WTC11 (cell line): Measurements from ENCODE around the gene KRT37. TPM values are rescaled to one million over a fixed set of nuclear protein-coding genes. Genes with fewer than 3 reads are reported as not detected.

Source experiments
- ATAC-seq: fragments of 200-7000 bp; cut with Tn5 transposase; 2 replicates; pipeline ENCODE4 v1.10.0; 2021; ENCODE audit warnings: mild to moderate bottlenecking, moderate library complexity
- CTCF ChIA-PET: fragments of 300-600 bp; sonication (Branson Sonifier 250); formaldehyde crosslinking; loops from one replicate; lab custom pipeline; 2021; ENCODE audit warnings: antibody characterized with exemption; lab: Charles Lee
- POLR2A ChIA-PET: fragments of 350-600 bp; sonication (Branson Sonifier 250); formaldehyde crosslinking; loops from one replicate; lab custom pipeline; 2021; ENCODE audit warnings: antibody characterized with exemption; lab: Charles Lee
- DNase-seq: peaks from one replicate; pipeline ENCODE4 v3.0.0; 2021; ENCODE audit warnings: low spot score
- H3K27ac Mint-ChIP-seq: 2 replicates; pipeline ENCODE4 v1.8.0; 2021; ENCODE audit warnings: mixed read lengths
- H3K27me3 Mint-ChIP-seq: 2 replicates; pipeline ENCODE4 v1.8.0; 2021; ENCODE audit warnings: low read depth, mild to moderate bottlenecking, moderate library complexity, mixed read lengths
- H3K36me3 Mint-ChIP-seq: 2 replicates; pipeline ENCODE4 v1.8.0; 2021; ENCODE audit warnings: mixed read lengths
- H3K4me1 Mint-ChIP-seq: 2 replicates; pipeline ENCODE4 v1.8.0; 2022; ENCODE audit warnings: mixed read lengths
- H3K4me3 Mint-ChIP-seq: 2 replicates; pipeline ENCODE4 v1.8.0; 2021; ENCODE audit warnings: mild to moderate bottlenecking, moderate library complexity, mixed read lengths
- H3K9me3 Mint-ChIP-seq: 2 replicates; pipeline ENCODE4 v1.8.0; 2021; ENCODE audit warnings: mixed read lengths
- ATF1 ChIP-seq: sonication (generic); formaldehyde crosslinking; IDR thresholded peaks from 2 replicates; pipeline ENCODE4 v1.8.1; 2023; ENCODE audit warnings: mild to moderate bottlenecking, moderate library complexity, missing genetic modification reagents
- EMX1 ChIP-seq: fragments of 250-450 bp; sonication (Bioruptor Pico); IDR thresholded peaks from 2 replicates; pipeline ENCODE4 v1.8.0; 2021; ENCODE audit warnings: mild to moderate bottlenecking
- ESRRA ChIP-seq: sonication (generic); formaldehyde crosslinking; IDR thresholded peaks from 2 replicates; pipeline ENCODE4 v1.8.1; 2022; ENCODE audit warnings: mild to moderate bottlenecking, missing genetic modification reagents, borderline replicate concordance
- ETV6 ChIP-seq: sonication (generic); formaldehyde crosslinking; IDR thresholded peaks from 2 replicates; pipeline ENCODE4 v1.8.1; 2022; ENCODE audit warnings: mild to moderate bottlenecking, missing genetic modification reagents
- FOXP1 ChIP-seq: sonication (generic); formaldehyde crosslinking; IDR thresholded peaks from 2 replicates; pipeline ENCODE4 v1.8.0; 2022; ENCODE audit warnings: missing genetic modification reagents, mild to moderate bottlenecking, moderate library complexity, borderline replicate concordance
- GTF2I ChIP-seq: fragments of 250-450 bp; sonication (Bioruptor Pico); conservative IDR thresholded peaks from 2 replicates; pipeline ENCODE4 v1.4.0; 2021; ENCODE audit warnings: mild to moderate bottlenecking
- IRF2 ChIP-seq: sonication (generic); formaldehyde crosslinking; IDR thresholded peaks from 2 replicates; pipeline ENCODE4 v1.8.0; 2022; ENCODE audit warnings: low read depth, missing genetic modification reagents, borderline replicate concordance
- JAZF1 ChIP-seq: fragments of 250-450 bp; sonication (Bioruptor Pico); IDR thresholded peaks from 2 replicates; pipeline ENCODE4 v1.9.0; 2021; ENCODE audit warnings: moderate library complexity, mild to moderate bottlenecking, inconsistent platforms
- MYBL2 ChIP-seq: sonication (generic); formaldehyde crosslinking; IDR thresholded peaks from 2 replicates; pipeline ENCODE4 v1.8.1; 2023; ENCODE audit warnings: mild to moderate bottlenecking, moderate library complexity, missing genetic modification reagents
- NFE2L1 ChIP-seq: sonication (generic); formaldehyde crosslinking; IDR thresholded peaks from 2 replicates; pipeline ENCODE4 v1.8.1; 2023; ENCODE audit warnings: missing genetic modification reagents
- NR1H2 ChIP-seq: sonication (generic); formaldehyde crosslinking; IDR thresholded peaks from 2 replicates; pipeline ENCODE4 v1.9.0; 2021; ENCODE audit warnings: mild to moderate bottlenecking, moderate library complexity, missing genetic modification reagents
- NR3C1 ChIP-seq: sonication (generic); formaldehyde crosslinking; conservative IDR thresholded peaks from 2 replicates; pipeline ENCODE4 v1.8.1; 2023; ENCODE audit warnings: low read depth, mild to moderate bottlenecking, missing genetic modification reagents
- OVOL2 ChIP-seq: fragments of 250-450 bp; sonication (Bioruptor Pico); IDR thresholded peaks from 2 replicates; pipeline ENCODE4 v1.9.0; 2021; ENCODE audit warnings: mild to moderate bottlenecking, borderline replicate concordance
- RORB ChIP-seq: fragments of 250-450 bp; sonication (Bioruptor Pico); IDR thresholded peaks from 2 replicates; pipeline ENCODE4 v1.9.0; 2021; ENCODE audit warnings: mild to moderate bottlenecking
- SMAD3 ChIP-seq: sonication (generic); formaldehyde crosslinking; IDR thresholded peaks from 2 replicates; pipeline ENCODE4 v1.8.0; 2022; ENCODE audit warnings: missing genetic modification reagents, mild to moderate bottlenecking, borderline replicate concordance
- SMAD4 ChIP-seq: sonication (generic); formaldehyde crosslinking; IDR thresholded peaks from 2 replicates; pipeline ENCODE4 v1.8.0; 2022; ENCODE audit warnings: mild to moderate bottlenecking, missing genetic modification reagents
- TCF7 ChIP-seq: sonication (generic); formaldehyde crosslinking; IDR thresholded peaks from 2 replicates; pipeline ENCODE4 v1.8.0; 2022; ENCODE audit warnings: mild to moderate bottlenecking, low read depth, missing genetic modification reagents, moderate library complexity
- ZNF138 ChIP-seq: sonication (generic); formaldehyde crosslinking; conservative IDR thresholded peaks from 2 replicates; pipeline ENCODE4 v1.8.1; 2022; ENCODE audit warnings: mild to moderate bottlenecking, moderate library complexity, missing genetic modification reagents
- ZNF232 ChIP-seq: sonication (generic); formaldehyde crosslinking; IDR thresholded peaks from 2 replicates; pipeline ENCODE4 v1.8.0; 2022; ENCODE audit warnings: mild to moderate bottlenecking, missing genetic modification reagents
- total RNA-seq: library from RNA; stranded (reverse); gene quantifications from 3 replicates; pipeline ENCODE4 v1.2.3, GENCODE V29; 2021
- TF ChIP-seq, protein P1 (sequence below): sonication (generic); formaldehyde crosslinking; IDR thresholded peaks from 2 replicates; pipeline ENCODE4 v1.8.1; 2023; ENCODE audit warnings: mild to moderate bottlenecking, missing genetic modification reagents, moderate library complexity
- TF ChIP-seq, protein P2 (sequence below): fragments of 250-450 bp; sonication (Bioruptor Pico); conservative IDR thresholded peaks from 2 replicates; pipeline ENCODE4 v1.9.0; 2021; ENCODE audit warnings: mild to moderate bottlenecking
- TF ChIP-seq, protein P3 (sequence below): fragments of 250-450 bp; sonication (Bioruptor Pico); IDR thresholded peaks from 2 replicates; pipeline ENCODE4 v1.9.0; 2021; ENCODE audit warnings: moderate library complexity, mild to moderate bottlenecking, inconsistent platforms, borderline replicate concordance
- TF ChIP-seq, protein P4 (sequence below): fragments of 250-450 bp; sonication (Bioruptor Pico); IDR thresholded peaks from 2 replicates; pipeline ENCODE4 v1.9.0; 2021; ENCODE audit warnings: mild to moderate bottlenecking
- TF ChIP-seq, protein P5 (sequence below): sonication (generic); formaldehyde crosslinking; IDR thresholded peaks from 2 replicates; pipeline ENCODE4 v1.8.0; 2022; ENCODE audit warnings: mild to moderate bottlenecking, missing genetic modification reagents
- TF ChIP-seq, protein P6 (sequence below): sonication (generic); formaldehyde crosslinking; conservative IDR thresholded peaks from 2 replicates; pipeline ENCODE4 v1.8.1; 2022; ENCODE audit warnings: mild to moderate bottlenecking, missing genetic modification reagents

Gene KRT37
- total RNA-seq, 1 experiment from 2014 or later: not detected

DNA sequence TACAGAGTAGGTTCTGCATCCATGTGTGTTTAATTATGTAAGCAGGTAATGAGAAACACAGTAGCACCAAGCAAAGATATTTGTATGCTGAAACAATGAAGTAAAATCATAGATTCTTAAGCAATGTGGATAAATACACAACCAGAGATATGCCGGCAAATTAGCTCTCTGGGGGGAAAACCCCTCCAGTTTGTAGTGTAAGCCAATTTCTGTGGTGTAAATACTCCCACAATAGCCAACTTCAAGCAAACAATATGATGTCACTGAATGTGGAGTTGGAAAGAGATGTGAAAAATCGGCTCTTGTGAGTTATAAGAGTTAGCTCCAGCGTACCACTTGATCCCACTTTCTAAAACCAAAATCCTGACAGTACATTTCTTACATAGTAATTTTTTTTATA, 20.3 kb upstream of the KRT37 start:
- H3K36me3 Mint-ChIP-seq: no peaks in the 10 kb centered on the region
- TF ChIP-seq ZNF138 (no peak), SMAD4 (no peak), IRF2 (no peak), SMAD3 (CRISPR knock-in tag) (no peak), MYBL2 (CRISPR knock-in tag) (no peak), EMX1 (CRISPR knock-in tag) (no peak), NR3C1 (CRISPR knock-in tag) (no peak), ATF1 (CRISPR knock-in tag) (no peak), NR1H2 (CRISPR knock-in tag) (no peak), FOXP1 (CRISPR knock-in tag) (no peak), JAZF1 (CRISPR knock-in tag) (no peak)
- TF ChIP-seq, protein P1, sequence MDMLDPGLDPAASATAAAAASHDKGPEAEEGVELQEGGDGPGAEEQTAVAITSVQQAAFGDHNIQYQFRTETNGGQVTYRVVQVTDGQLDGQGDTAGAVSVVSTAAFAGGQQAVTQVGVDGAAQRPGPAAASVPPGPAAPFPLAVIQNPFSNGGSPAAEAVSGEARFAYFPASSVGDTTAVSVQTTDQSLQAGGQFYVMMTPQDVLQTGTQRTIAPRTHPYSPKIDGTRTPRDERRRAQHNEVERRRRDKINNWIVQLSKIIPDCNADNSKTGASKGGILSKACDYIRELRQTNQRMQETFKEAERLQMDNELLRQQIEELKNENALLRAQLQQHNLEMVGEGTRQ: no peak
- TF ChIP-seq, protein P2, sequence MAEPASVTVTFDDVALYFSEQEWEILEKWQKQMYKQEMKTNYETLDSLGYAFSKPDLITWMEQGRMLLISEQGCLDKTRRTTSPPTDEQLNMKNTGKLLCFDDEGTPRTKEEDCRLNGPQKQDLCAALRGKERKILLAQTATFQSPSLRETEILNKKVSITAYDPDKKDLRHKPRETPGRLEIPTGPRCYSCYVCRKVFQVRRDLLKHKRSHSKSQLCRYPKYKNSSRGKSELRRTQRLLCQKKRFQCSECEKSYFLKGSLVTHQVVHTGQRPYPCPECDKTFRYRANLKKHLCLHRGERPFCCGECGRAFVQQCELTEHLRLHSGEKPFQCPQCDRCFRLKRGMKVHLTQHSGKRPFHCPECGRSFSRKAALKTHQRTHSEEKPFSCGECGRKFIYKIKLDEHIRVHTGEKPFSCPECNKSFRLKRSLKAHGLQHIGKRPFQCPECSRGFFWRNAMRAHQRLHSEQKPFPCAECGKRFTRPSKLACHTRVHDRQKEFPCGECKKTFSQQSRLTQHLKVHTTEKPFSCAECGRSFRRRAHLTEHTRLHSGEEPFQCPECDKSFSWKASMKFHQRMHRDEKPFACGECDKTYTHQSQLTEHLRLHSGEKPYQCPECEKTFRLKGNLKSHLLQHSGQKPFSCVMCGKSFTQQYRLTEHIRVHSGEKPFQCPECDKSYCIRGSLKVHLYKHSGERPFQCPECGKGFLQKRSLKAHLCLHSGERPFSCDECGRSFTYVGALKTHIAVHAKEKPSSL (CRISPR knock-in tag): no peak
- TF ChIP-seq, protein P3, sequence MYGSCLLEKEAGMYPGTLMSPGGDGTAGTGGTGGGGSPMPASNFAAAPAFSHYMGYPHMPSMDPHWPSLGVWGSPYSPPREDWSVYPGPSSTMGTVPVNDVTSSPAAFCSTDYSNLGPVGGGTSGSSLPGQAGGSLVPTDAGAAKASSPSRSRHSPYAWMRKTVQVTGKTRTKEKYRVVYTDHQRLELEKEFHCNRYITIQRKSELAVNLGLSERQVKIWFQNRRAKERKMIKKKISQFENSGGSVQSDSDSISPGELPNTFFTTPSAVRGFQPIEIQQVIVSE: no peak
- H3K4me3 Mint-ChIP-seq: no peak overlapping the region
- ChIA-PET CTCF (interaction anchor here (1.0 kb wide), 1 partner anchor 27 kb away, joined by 9 read pairs; no protein-coding TSS in a partner anchor), POLR2A (no interaction called here)
- H3K4me1 Mint-ChIP-seq: 0 out of 2 replicates have a peak, but pooled peaks cover 4% of the 10 kb centered on the region
- peaks cover 9% of the 10 kb centered on the region for H3K27me3 Mint-ChIP-seq
- H3K9me3 Mint-ChIP-seq: peaks cover 11% of the 10 kb centered on the region
- ATAC-seq (no peak), DNase-seq (no peak)
- H3K27ac Mint-ChIP-seq: no peak overlapping the region

DNA sequence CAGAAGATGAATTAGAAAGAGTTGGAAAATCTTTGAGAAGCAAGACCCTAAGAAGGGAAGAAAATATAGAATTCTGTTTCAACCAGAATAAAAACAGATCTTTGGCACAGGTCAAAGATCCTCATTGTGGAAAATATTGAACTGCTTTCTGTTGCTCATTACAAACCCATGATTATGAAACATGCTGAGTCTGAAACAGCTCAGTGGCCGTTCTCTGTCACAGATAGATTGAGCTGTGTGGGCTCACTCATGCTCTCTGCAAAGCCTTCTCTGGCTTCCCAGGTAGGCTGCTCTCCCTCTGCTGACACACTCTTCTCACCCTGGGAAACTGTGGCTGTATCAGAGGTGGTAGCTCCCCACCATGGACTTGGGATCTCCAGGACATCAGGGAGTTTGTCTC, 19.8 kb upstream of the KRT37 start:
- H3K27ac Mint-ChIP-seq: no peak overlapping the region
- CTCF ChIA-PET: interaction anchor here (1.0 to 1.5 kb wide), 2 partner anchors 27 to 105 kb away, joined by 6 to 9 read pairs; no protein-coding TSS in a partner anchor
- H3K4me3 Mint-ChIP-seq: no peak overlapping the region

DNA sequence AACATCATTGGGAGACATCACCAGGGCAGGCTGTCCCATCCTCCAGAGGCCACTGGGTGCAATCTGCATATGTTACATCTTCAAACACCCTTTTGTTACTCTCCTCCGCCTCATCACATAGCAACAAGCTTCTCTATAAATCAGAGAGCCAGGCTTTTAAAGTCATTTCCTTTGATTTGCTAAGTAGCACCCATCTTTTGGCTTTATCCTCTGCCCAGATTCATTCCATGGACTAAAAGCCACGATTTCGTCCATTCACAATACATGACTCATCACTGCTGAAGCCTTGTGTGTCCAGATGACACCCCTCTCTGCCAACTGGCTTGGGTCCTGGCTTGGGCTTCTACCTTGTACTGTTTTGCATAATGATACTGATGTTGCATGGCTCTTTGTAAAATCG, 18.4 kb upstream of the KRT37 start:
- CTCF ChIA-PET: interaction anchor here (1.5 kb wide), 1 partner anchor 106 kb away, joined by 6 read pairs; no protein-coding TSS in a partner anchor
- H3K27me3 Mint-ChIP-seq: peaks cover 9% of the 10 kb centered on the region

More for the DNA sequence above, 19.8 kb upstream of the KRT37 start:
- 0 out of 2 replicates have a peak, but pooled peaks cover 4% of the 10 kb centered on the region for H3K4me1 Mint-ChIP-seq
- TF ChIP-seq ZNF232 (CRISPR knock-in tag) (no peak), RORB (CRISPR knock-in tag) (no peak), ESRRA (CRISPR knock-in tag) (no peak), NFE2L1 (CRISPR knock-in tag) (no peak), JAZF1 (CRISPR knock-in tag) (no peak)
- TF ChIP-seq, protein P4, sequence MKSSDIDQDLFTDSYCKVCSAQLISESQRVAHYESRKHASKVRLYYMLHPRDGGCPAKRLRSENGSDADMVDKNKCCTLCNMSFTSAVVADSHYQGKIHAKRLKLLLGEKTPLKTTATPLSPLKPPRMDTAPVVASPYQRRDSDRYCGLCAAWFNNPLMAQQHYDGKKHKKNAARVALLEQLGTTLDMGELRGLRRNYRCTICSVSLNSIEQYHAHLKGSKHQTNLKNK (CRISPR knock-in tag): no peak
- TF ChIP-seq, protein P5, sequence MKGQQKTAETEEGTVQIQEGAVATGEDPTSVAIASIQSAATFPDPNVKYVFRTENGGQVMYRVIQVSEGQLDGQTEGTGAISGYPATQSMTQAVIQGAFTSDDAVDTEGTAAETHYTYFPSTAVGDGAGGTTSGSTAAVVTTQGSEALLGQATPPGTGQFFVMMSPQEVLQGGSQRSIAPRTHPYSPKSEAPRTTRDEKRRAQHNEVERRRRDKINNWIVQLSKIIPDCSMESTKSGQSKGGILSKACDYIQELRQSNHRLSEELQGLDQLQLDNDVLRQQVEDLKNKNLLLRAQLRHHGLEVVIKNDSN (CRISPR knock-in tag): no peak
- TF ChIP-seq, all 79 proteins: peak for 0
- Mint-ChIP-seq H3K36me3 (no peaks in the 10 kb centered on the region), H3K27me3 (peaks cover 9% of the 10 kb centered on the region), H3K9me3 (peaks cover 7% of the 10 kb centered on the region)
- ATAC-seq (no peak), DNase-seq (no peak)
- POLR2A ChIA-PET: no interaction called here

More for the DNA sequence above, 18.4 kb upstream of the KRT37 start:
- no peak overlapping the region for H3K27ac Mint-ChIP-seq
- no peak for ATAC-seq
- H3K4me1 Mint-ChIP-seq: 0 out of 2 replicates have a peak, but pooled peaks cover 4% of the 10 kb centered on the region
- POLR2A ChIA-PET: no interaction called here
- H3K36me3 Mint-ChIP-seq: no peaks in the 10 kb centered on the region
- H3K4me3 Mint-ChIP-seq: no peak overlapping the region
- TF ChIP-seq NR1H2 (CRISPR knock-in tag) (no peak), ETV6 (no peak), TCF7 (no peak), OVOL2 (CRISPR knock-in tag) (no peak), GTF2I (no peak)
- TF ChIP-seq, protein P6, sequence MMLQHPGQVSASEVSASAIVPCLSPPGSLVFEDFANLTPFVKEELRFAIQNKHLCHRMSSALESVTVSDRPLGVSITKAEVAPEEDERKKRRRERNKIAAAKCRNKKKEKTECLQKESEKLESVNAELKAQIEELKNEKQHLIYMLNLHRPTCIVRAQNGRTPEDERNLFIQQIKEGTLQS (CRISPR knock-in tag): no peak
- no peak for DNase-seq
- H3K9me3 Mint-ChIP-seq: peaks cover 7% of the 10 kb centered on the region
